ENCODE results near the gene KIF3B.
"Not testable (repeated sequence)": the region's sequence is repeated elsewhere in the genome, so short reads cannot be mapped to it uniquely, and the experiment has no call there.

The KIF3B gene

GRCh38 chr20:32241807-32242206 is 35.6 kb upstream of the KIF3B start:
- H3K4me2 ChIP-seq (ENCODE audit: low read length): no peak overlapping the region
- no peak overlapping the region for H3K9ac ChIP-seq (ENCODE audit: low read length)
- no peak for TF ChIP-seq EZH2 (IDR thresholded peaks at IDR 0.05; ENCODE audit: borderline replicate concordance, low read length)
- TF ChIP-seq, protein P1, sequence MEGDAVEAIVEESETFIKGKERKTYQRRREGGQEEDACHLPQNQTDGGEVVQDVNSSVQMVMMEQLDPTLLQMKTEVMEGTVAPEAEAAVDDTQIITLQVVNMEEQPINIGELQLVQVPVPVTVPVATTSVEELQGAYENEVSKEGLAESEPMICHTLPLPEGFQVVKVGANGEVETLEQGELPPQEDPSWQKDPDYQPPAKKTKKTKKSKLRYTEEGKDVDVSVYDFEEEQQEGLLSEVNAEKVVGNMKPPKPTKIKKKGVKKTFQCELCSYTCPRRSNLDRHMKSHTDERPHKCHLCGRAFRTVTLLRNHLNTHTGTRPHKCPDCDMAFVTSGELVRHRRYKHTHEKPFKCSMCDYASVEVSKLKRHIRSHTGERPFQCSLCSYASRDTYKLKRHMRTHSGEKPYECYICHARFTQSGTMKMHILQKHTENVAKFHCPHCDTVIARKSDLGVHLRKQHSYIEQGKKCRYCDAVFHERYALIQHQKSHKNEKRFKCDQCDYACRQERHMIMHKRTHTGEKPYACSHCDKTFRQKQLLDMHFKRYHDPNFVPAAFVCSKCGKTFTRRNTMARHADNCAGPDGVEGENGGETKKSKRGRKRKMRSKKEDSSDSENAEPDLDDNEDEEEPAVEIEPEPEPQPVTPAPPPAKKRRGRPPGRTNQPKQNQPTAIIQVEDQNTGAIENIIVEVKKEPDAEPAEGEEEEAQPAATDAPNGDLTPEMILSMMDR (IDR thresholded peaks at IDR 0.05; ENCODE audit: low read length): no peak
- no peaks in the 10 kb centered on the region for H3K4me1 ChIP-seq (ENCODE audit: insufficient read depth, low read length, severe bottlenecking)
- peaks cover 6% of the 10 kb centered on the region; the same call in 1 of the 2 replicates for H3K36me3 ChIP-seq (ENCODE audit: insufficient read depth, low read length)
- H4K20me1 ChIP-seq (ENCODE audit: insufficient read depth, low read length): no peaks in the 10 kb centered on the region
- no peaks in the 10 kb centered on the region for H3K79me2 ChIP-seq (ENCODE audit: insufficient read depth, low read length)
- H3F3A ChIP-seq (ENCODE audit: insufficient read depth, low read length): no peaks in the 10 kb centered on the region
- no peaks in the 10 kb centered on the region for H3K27me3 ChIP-seq (ENCODE audit: insufficient read depth, low read length)
- no peak overlapping the region for H3K27ac ChIP-seq (ENCODE audit: low read depth, low read length, poor library complexity, severe bottlenecking)
- H3K9me3 ChIP-seq (ENCODE audit: low read length): no peaks in the 10 kb centered on the region
- H3K4me3 ChIP-seq (ENCODE audit: low read depth, low read length, poor library complexity, severe bottlenecking): no peak overlapping the region
- H2AFZ ChIP-seq (ENCODE audit: low read length): no peak overlapping the region
- no peaks in the 10 kb centered on the region for H3K9me2 ChIP-seq (ENCODE audit: low read depth, low read length)

- TF ChIP-seq, protein P1 (IDR thresholded peaks at IDR 0.05; ENCODE audit: low read length): no peak
- no peak for TF ChIP-seq EZH2 (IDR thresholded peaks at IDR 0.05; ENCODE audit: borderline replicate concordance, low read length)
- no peaks in the 10 kb centered on the region for H3K9me3 ChIP-seq (ENCODE audit: low read length)
- no peak overlapping the region for H3K27ac ChIP-seq (ENCODE audit: low read depth, low read length, poor library complexity, severe bottlenecking)
- H3K27me3 ChIP-seq (ENCODE audit: insufficient read depth, low read length): no peaks in the 10 kb centered on the region
- H3K4me2 ChIP-seq (ENCODE audit: low read length): no peak overlapping the region
- H3K9me2 ChIP-seq (ENCODE audit: low read depth, low read length): no peaks in the 10 kb centered on the region
- no peaks in the 10 kb centered on the region; the same call in 1 of the 2 replicates for H3K36me3 ChIP-seq (ENCODE audit: insufficient read depth, low read length)
- H3K9ac ChIP-seq (ENCODE audit: low read length): no peak overlapping the region
- no peaks in the 10 kb centered on the region for H3K4me1 ChIP-seq (ENCODE audit: insufficient read depth, low read length, severe bottlenecking)
- H3K79me2 ChIP-seq (ENCODE audit: insufficient read depth, low read length): no peaks in the 10 kb centered on the region
- H3F3A ChIP-seq (ENCODE audit: insufficient read depth, low read length): no peaks in the 10 kb centered on the region
- H4K20me1 ChIP-seq (ENCODE audit: insufficient read depth, low read length): no peaks in the 10 kb centered on the region
- no peak overlapping the region for H3K4me3 ChIP-seq (ENCODE audit: low read depth, low read length, poor library complexity, severe bottlenecking)
- no peak overlapping the region for H2AFZ ChIP-seq (ENCODE audit: low read length)
Measured at GRCh38 chr20:32244150-32244823, 33.2 kb upstream of the KIF3B start.

- H3K9me3 ChIP-seq (ENCODE audit: low read length): no peaks in the 10 kb centered on the region
- H3K79me2 ChIP-seq (ENCODE audit: insufficient read depth, low read length): no peaks in the 10 kb centered on the region
- no peak overlapping the region for H3K4me2 ChIP-seq (ENCODE audit: low read length)
- no peak overlapping the region for H2AFZ ChIP-seq (ENCODE audit: low read length)
- no peaks in the 10 kb centered on the region; the same call in 1 of the 2 replicates for H3K36me3 ChIP-seq (ENCODE audit: insufficient read depth, low read length)
- no peaks in the 10 kb centered on the region for H3K9me2 ChIP-seq (ENCODE audit: low read depth, low read length)
- no peak overlapping the region for H3K4me3 ChIP-seq (ENCODE audit: low read depth, low read length, poor library complexity, severe bottlenecking)
- TF ChIP-seq EZH2 (IDR thresholded peaks at IDR 0.05; ENCODE audit: borderline replicate concordance, low read length): no peak
- no peaks in the 10 kb centered on the region for H3K4me1 ChIP-seq (ENCODE audit: insufficient read depth, low read length, severe bottlenecking)
- H3K27me3 ChIP-seq (ENCODE audit: insufficient read depth, low read length): no peaks in the 10 kb centered on the region
- no peak overlapping the region for H3K9ac ChIP-seq (ENCODE audit: low read length)
- H3F3A ChIP-seq (ENCODE audit: insufficient read depth, low read length): no peaks in the 10 kb centered on the region
- no peaks in the 10 kb centered on the region for H4K20me1 ChIP-seq (ENCODE audit: insufficient read depth, low read length)
- no peak overlapping the region for H3K27ac ChIP-seq (ENCODE audit: low read depth, low read length, poor library complexity, severe bottlenecking)
Measured at GRCh38 chr20:32244959-32245358, 32.5 kb upstream of the KIF3B start.

- not testable (repeated sequence) for H3K9me3 ChIP-seq (ENCODE audit: low read length); H4K20me1 ChIP-seq (ENCODE audit: insufficient read depth, low read length); H3K79me2 ChIP-seq (ENCODE audit: insufficient read depth, low read length); H3K4me1 ChIP-seq (ENCODE audit: insufficient read depth, low read length, severe bottlenecking); H3K9me2 ChIP-seq (ENCODE audit: low read depth, low read length); H3K9ac ChIP-seq (ENCODE audit: low read length); H3K27ac ChIP-seq (ENCODE audit: low read depth, low read length, poor library complexity, severe bottlenecking); H3F3A ChIP-seq (ENCODE audit: insufficient read depth, low read length); H3K27me3 ChIP-seq (ENCODE audit: insufficient read depth, low read length); H2AFZ ChIP-seq (ENCODE audit: low read length); H3K4me3 ChIP-seq (ENCODE audit: low read depth, low read length, poor library complexity, severe bottlenecking); H3K4me2 ChIP-seq (ENCODE audit: low read length); H3K36me3 ChIP-seq (ENCODE audit: insufficient read depth, low read length)
Measured at GRCh38 chr20:32246208-32246607, 31.2 kb upstream of the KIF3B start.
